K562 (cell line): ENCODE results near the gene PAK1IP1.

Experiments used
- CEBPB ChIP-seq: fragments of 450-650 bp; IDR thresholded peaks from 2 replicates; pipeline ENCODE4 v1.6.1; 2016; ENCODE audit warnings: missing genetic modification characterization, missing compliant biosample characterization
- MXI1 ChIP-seq: IDR thresholded peaks from 2 replicates; pipeline ENCODE4 v1.6.1; 2011; ENCODE audit warnings: low read depth, mild to moderate bottlenecking, improper control_type of control experiment, low read length
- POLR2A ChIP-seq: fragments of 450-650 bp; conservative IDR thresholded peaks from 2 replicates; pipeline ENCODE4 v1.6.1; 2016
- POLR2AphosphoS2 ChIP-seq: IDR thresholded peaks from 2 replicates; pipeline ENCODE4 v1.6.1; 2012; ENCODE audit warnings: low read length, improper control_type of control experiment
- SRSF3 ChIP-seq: fragments of 200-400 bp; formaldehyde crosslinking; IDR thresholded peaks from 2 replicates; pipeline ENCODE4 v1.6.1; 2016; ENCODE audit warnings: mild to moderate bottlenecking, low read length, moderate library complexity; ENCODE audit not compliant: insufficient read depth
- TF ChIP-seq, protein P1 (sequence below), 3 experiments: IDR thresholded peaks in 2 of 3; conservative IDR thresholded peaks in 1 of 3; 2 replicates each; pipeline ENCODE4 v1.5.1; 2011 to 2012; ENCODE audit warnings: low read length in 3 of 3, mild to moderate bottlenecking in 3 of 3, control low read depth in 2 of 3, improper control_type of control experiment in 1 of 3, inconsistent platforms in 1 of 3, low read depth in 1 of 3, mixed read lengths in 1 of 3, moderate library complexity in 1 of 3; ENCODE audit not compliant: insufficient read depth in 2 of 3
- TF ChIP-seq, protein P2 (sequence below): sonication (generic); formaldehyde crosslinking; IDR thresholded peaks from 2 replicates; pipeline ENCODE4 v1.9.0; 2022; ENCODE audit warnings: mild to moderate bottlenecking, missing genetic modification reagents

DNA sequence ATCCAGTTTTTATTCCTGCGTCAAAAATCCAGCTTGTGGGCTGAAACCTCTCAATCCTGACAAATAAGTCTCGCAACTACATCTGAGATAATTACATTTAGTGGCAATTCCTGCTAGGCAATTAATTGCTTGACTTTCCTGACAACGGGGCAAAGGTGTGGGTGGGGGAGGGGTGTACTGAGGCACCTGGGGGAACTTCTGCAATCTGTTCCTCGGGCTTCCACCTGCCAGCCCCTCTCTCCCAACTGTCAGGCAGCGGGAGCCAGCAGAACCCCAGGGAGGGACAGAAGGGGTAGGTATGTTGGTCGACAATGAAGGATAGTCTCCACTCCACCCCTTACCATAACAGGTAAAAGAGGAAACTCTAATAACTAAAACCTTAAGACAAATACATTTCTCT, 7.2 kb upstream of the PAK1IP1 start:
- TF ChIP-seq, protein P1, sequence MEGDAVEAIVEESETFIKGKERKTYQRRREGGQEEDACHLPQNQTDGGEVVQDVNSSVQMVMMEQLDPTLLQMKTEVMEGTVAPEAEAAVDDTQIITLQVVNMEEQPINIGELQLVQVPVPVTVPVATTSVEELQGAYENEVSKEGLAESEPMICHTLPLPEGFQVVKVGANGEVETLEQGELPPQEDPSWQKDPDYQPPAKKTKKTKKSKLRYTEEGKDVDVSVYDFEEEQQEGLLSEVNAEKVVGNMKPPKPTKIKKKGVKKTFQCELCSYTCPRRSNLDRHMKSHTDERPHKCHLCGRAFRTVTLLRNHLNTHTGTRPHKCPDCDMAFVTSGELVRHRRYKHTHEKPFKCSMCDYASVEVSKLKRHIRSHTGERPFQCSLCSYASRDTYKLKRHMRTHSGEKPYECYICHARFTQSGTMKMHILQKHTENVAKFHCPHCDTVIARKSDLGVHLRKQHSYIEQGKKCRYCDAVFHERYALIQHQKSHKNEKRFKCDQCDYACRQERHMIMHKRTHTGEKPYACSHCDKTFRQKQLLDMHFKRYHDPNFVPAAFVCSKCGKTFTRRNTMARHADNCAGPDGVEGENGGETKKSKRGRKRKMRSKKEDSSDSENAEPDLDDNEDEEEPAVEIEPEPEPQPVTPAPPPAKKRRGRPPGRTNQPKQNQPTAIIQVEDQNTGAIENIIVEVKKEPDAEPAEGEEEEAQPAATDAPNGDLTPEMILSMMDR (IDR thresholded peaks at IDR 0.05 in 2 of 3, conservative IDR thresholded peaks at IDR 0.05 in 1 of 3; ENCODE audit: insufficient read depth in 2 of 3, low read depth in 1 of 3, low read length in 3 of 3), result no peak
- TF ChIP-seq POLR2AphosphoS2 (no peak), MXI1 (no peak), POLR2A (no peak), CEBPB (tag) (no peak), SRSF3 (no peak)
- TF ChIP-seq, protein P2, sequence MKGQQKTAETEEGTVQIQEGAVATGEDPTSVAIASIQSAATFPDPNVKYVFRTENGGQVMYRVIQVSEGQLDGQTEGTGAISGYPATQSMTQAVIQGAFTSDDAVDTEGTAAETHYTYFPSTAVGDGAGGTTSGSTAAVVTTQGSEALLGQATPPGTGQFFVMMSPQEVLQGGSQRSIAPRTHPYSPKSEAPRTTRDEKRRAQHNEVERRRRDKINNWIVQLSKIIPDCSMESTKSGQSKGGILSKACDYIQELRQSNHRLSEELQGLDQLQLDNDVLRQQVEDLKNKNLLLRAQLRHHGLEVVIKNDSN, result no peak
